Mucosa of descending colon (tissue), 3 donors: Measurements from ENCODE around the gene SLC17A3. TPM values are rescaled to one million over a fixed set of nuclear protein-coding genes. Genes with fewer than 3 reads are reported as not detected.

Experiments used
- ATAC-seq: fragments of 200-7000 bp; cut with Tn5 transposase; one replicate; pipeline ENCODE4 v1.9.1; 2020; ENCODE audit warnings: mild to moderate bottlenecking, moderate library complexity
- DNase-seq, 3 donors: peaks; one replicate each; pipeline ENCODE4 v3.0.0-alpha.2; 2020
- H3K36me3 ChIP-seq: fragments of 200-600 bp; one replicate; pipeline ENCODE4 v1.8.0; 2021; ENCODE audit warnings: low read depth, mild to moderate bottlenecking
- H3K4me1 ChIP-seq: fragments of 200-600 bp; one replicate; pipeline ENCODE4 v1.8.0; 2021; ENCODE audit warnings: low read depth, mild to moderate bottlenecking
- H3K4me3 ChIP-seq: fragments of 200-600 bp; one replicate; pipeline ENCODE4 v1.8.0; 2021; ENCODE audit warnings: mild to moderate bottlenecking
- H3K9me3 ChIP-seq: fragments of 200-600 bp; one replicate; pipeline ENCODE4 v1.8.0; 2021; ENCODE audit warnings: mild to moderate bottlenecking
- intact Hi-C, 2 donors: fragments of 100-400 bp; cut with DNase I in 1 of 2; cut with micrococcal nuclease in 1 of 2; formaldehyde crosslinking; loops; one replicate each; pipeline versions ENCODE4 v1.11.0 to v1.11.1; 2022; cut with DNase I, micrococcal nuclease
- total RNA-seq, 3 donors: library from RNA; stranded (reverse); fragmentation: NEBNext Ultra II Directional in 2 of 3; extraction: Animal tissue kit (Norgen Biotek cat#: 25700) in 2 of 3; gene quantifications; one replicate each; pipeline versions ENCODE4 v1.2.1 to v1.2.4, GENCODE V29; 2021 to 2023
- TF ChIP-seq, protein P1 (sequence below): fragments of 200-600 bp; IDR thresholded peaks from one replicate; pipeline ENCODE4 v1.8.0; 2022; ENCODE audit warnings: antibody characterized with exemption, mild to moderate bottlenecking
- donor health status: DM: no; HTN: no; CAD: no; lungs with moderate emphysema.
- donor health status: DM: no; HTN: no; CAD: no.
- donor health status: DM: no; HTN: yes; CAD: no.

SLC17A3 gene
- total RNA-seq, 3 donors from 2014 or later: not detected

DNA sequence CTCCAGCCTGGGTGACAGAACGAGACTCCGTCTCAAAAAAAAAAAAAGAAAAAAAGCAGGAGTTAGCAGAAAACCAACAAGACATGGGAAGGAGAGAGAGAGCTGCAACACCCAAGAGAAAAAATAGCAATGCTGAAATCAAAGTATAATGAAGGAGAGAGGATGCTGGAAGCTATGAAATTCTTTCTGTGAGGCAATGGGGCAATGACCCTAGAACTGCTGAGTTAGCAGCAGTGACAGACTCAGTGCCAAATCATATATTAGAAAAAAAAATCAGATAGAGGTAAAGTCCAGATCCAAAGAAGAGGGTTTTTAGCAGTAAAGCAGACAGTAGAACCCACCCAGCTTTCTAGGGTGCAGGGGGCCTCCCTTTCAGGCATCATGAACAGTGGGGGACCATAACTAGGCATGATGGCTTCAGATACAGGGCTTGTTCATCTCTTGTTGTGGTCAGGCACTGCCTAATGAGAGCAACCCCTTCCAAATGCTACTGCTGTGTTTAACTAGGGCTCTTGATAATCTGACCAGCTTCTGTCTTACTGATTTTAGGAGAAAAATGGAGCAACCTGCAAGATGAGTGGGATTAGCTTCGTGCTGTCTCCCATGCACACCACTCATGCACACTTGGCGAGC, 29.5 kb upstream of the SLC17A3 start:
- DNase-seq (no peak), ATAC-seq (no peak)
- intact Hi-C loops: no loop called here
- TF ChIP-seq, protein P1, sequence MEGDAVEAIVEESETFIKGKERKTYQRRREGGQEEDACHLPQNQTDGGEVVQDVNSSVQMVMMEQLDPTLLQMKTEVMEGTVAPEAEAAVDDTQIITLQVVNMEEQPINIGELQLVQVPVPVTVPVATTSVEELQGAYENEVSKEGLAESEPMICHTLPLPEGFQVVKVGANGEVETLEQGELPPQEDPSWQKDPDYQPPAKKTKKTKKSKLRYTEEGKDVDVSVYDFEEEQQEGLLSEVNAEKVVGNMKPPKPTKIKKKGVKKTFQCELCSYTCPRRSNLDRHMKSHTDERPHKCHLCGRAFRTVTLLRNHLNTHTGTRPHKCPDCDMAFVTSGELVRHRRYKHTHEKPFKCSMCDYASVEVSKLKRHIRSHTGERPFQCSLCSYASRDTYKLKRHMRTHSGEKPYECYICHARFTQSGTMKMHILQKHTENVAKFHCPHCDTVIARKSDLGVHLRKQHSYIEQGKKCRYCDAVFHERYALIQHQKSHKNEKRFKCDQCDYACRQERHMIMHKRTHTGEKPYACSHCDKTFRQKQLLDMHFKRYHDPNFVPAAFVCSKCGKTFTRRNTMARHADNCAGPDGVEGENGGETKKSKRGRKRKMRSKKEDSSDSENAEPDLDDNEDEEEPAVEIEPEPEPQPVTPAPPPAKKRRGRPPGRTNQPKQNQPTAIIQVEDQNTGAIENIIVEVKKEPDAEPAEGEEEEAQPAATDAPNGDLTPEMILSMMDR: no peak
- H3K4me3 ChIP-seq: no peak overlapping the region
- H3K36me3 ChIP-seq: no peaks in the 10 kb centered on the region
- no peaks in the 10 kb centered on the region for H3K9me3 ChIP-seq
- H3K4me1 ChIP-seq: no peaks in the 10 kb centered on the region

GRCh38 chr6:25902071-25902470, 28.0 kb upstream of the SLC17A3 start:
- ATAC-seq: no peak
- no peak for DNase-seq
- intact Hi-C loops: no loop called here
- Histone ChIP-seq H3K4me1 (no peaks in the 10 kb centered on the region), H3K9me3 (no peaks in the 10 kb centered on the region), H3K36me3 (no peaks in the 10 kb centered on the region), H3K4me3 (no peak overlapping the region)
- TF ChIP-seq, protein P1: no peak

- no peaks in the 10 kb centered on the region for H3K4me1 ChIP-seq
Measured at GRCh38 chr6:25900843-25901242, 26.8 kb upstream of the SLC17A3 start.

GRCh38 chr6:25899580-25900408, 25.8 kb upstream of the SLC17A3 start:
- ATAC-seq (no peak), DNase-seq (no peak)
- no peak overlapping the region for H3K4me3 ChIP-seq
- TF ChIP-seq, protein P1: no peak
- no peaks in the 10 kb centered on the region for H3K9me3 ChIP-seq
- H3K36me3 ChIP-seq: no peaks in the 10 kb centered on the region
- H3K4me1 ChIP-seq: no peaks in the 10 kb centered on the region
- intact Hi-C loops: no loop called here

More at GRCh38 chr6:25900843-25901242, 26.8 kb upstream of the SLC17A3 start:
- Histone ChIP-seq H3K4me3 (no peak overlapping the region), H3K9me3 (no peaks in the 10 kb centered on the region), H3K36me3 (no peaks in the 10 kb centered on the region)
- TF ChIP-seq, protein P1: no peak
- no peak for DNase-seq
- ATAC-seq: no peak
- intact Hi-C loops: no loop called here

GRCh38 chr6:25899123-25899522, 25.1 kb upstream of the SLC17A3 start:
- intact Hi-C loops: no loop called here
- ATAC-seq (no peak), DNase-seq (no peak)
- no peaks in the 10 kb centered on the region for H3K36me3 ChIP-seq
- H3K4me3 ChIP-seq: no peak overlapping the region
- H3K9me3 ChIP-seq: no peaks in the 10 kb centered on the region
- no peaks in the 10 kb centered on the region for H3K4me1 ChIP-seq
- TF ChIP-seq, protein P1: no peak
